Putamen (tissue), 1 donor: ENCODE results near the gene EHD3.

ENCODE experiments used
- DNase-seq: peaks from one replicate; pipeline ENCODE4 v3.0.0-alpha.2; 2016; ENCODE audit warnings: low spot score

Gene EHD3

GRCh38 chr2:31213601-31214443 is 20.1 kb upstream of the EHD3 start:
- DNase-seq: no peak

GRCh38 chr2:31214444-31214915 is 19.5 kb upstream of the EHD3 start:
- DNase-seq: no peak

DNA sequence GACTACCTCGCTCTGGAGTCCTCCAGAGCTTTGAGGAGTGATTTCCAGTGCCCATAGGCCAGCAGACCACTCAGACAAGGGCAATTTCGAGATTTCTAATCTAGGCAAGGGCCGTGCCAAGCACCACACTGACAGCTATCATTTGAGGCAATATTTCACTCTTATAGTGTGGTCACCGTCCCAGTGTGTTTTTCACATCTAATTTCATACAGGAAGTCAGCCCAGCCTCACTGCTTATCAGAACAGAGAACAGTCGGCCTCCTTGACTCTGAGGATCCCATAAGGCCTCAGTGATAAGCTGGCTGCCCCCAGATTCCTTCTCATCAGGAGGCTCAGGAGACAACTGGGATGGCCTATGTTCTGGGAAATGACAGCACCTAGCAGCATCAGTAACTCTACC is 17.2 kb upstream of the EHD3 start:
- DNase-seq: no peak

DNA sequence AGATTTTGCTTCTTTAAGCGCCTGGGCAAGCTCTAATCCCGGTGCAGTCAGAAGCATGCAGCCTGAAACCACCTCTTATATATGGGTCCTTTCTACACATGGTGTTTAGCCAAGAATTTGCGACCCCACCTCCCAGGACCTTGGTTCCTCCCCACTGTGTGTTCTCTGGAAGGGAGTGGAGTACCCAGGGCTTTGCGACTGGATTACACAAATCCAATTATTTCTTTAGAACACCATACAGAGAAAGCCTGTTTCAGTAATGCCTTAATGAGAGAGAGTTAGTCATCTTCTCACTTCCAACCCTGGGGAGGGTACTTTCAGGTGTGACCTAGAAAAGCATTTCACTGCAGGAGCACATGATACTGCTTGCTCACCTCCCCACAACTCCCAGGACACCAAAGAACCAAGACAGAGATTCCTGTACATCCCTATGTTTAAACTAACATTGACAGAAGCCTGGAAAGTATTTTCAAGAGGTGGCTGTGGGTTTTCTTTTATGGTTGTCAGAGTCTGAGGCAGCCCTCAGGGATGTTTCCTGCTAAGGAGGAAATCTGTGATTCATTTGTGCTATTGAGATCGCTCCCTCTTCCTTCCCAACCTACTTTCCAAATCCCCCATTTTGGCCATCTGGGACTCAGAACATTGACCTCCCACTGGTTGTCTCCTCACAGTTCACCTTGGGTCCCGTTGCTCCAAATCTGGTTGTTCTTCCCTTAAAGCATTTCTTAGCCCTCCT is 16.3 kb upstream of the EHD3 start, which contains the start of gene CAPN14:
CAPN14 (minus strand) TSS at position 51 of the 736 bp plus-strand sequence. CDS start 12,068 bp downstream, outside the sequence.
- DNase-seq: no peak

DNA sequence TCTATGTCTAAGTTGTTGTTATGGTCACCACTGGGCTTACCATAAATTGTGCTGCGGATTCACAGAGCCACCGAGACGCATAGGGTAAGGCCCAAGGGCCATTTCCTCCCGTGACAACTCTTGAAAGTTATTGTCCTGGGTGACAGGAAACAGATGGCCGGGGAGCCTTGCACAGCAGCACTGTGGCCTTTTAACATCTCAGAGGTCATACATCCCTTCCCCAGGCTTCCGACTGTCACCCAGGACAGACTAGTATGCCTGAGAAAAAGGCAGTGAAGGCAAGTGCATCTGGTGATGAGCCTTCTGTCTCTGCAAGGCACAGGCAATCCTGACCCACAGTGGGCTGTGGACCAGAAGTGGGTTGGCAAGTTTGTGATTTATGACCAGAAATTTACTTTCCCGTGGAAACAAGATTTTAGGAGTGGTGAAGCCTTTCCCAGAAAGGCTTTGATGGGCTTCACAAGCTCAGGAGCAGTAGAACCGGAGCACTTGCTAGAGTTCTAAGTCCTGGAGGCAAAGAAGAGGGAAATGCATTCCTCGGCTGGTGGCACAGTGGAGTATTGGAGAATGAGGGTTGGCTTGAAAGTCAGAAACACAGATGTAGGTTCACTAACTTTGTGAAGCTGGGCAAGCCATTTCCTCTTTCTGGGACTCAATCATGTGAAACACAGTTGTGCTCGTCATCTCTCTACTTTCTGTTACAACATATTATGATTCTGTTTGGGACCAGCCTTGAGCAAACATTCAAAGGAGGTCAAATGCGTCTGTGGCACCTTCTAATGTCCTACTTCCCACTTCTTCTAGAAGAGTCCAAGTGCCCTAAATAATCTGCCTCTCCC is 14.6 kb upstream of the EHD3 start:
- DNase-seq: no peak

- no peak for DNase-seq
Observed at GRCh38 chr2:31221544-31221943, 12.4 kb upstream of the EHD3 start.

DNA sequence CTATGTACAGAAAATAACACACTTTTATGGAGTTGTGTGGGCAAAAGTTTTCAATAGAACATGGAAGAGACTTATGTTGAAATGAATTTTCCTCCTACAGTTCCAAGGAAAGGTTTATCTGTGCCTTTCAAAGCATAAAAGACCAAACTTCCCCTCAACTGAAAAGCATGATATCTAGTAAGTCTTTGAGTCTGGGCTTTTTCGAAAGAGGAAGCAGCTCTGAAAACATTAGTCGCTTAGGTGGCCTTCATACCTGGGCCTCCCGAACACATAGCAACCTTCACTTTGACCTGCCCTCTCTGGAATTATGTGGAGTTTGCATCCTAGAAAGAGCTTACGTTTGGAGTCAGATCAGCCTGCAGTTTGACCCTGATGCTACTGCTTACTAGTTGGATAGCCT is 11.9 kb upstream of the EHD3 start:
- DNase-seq: no peak

DNA sequence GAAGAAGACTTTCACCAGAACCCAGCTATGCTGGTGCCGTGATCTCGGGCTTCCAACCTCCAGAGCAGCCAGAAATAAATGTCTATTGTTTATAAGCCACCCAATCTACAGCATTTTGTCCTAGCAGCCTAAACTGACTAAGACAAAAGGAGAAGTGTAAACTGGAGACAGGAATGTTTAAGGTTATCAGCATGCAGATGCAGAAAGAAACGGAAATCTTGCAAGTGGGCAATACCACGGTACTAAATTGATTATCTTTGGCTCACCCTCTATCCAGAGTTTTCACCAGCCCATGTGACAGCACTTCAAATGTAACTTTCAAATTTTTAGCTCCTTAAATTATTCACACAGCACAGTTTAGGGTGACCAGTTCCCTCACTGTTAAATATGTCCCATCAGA is 10.9 kb upstream of the EHD3 start:
- DNase-seq: no peak

- no peak for DNase-seq
Observed at GRCh38 chr2:31223749-31224148, 10.2 kb upstream of the EHD3 start.

- DNase-seq: no peak
Observed at GRCh38 chr2:31226266-31226665, 7.7 kb upstream of the EHD3 start.

- DNase-seq: no peak
Observed at GRCh38 chr2:31227110-31227509, 6.8 kb upstream of the EHD3 start.

GRCh38 chr2:31227711-31228125 is 6.2 kb upstream of the EHD3 start:
- no peak for DNase-seq

DNA sequence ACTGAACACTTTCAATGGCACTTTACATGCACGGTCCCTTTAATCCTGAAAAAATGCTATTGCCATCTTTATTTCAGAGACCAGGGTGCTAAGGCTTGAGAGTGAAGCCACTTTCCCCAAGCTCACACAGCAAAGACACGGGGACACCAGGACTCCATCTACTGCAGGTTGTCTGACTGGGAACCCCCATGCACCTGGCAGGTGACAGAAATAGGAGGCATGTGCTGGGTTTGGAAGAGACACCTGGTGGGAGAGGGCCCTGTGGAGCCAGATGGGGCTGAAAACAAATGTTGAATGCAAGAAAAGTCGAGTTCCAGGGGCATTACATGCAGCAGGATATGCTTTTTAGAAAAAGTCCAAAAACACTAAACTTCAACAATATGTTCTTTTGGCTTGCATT is 5.2 kb upstream of the EHD3 start:
- DNase-seq: no peak

- DNase-seq: no peak
Observed at GRCh38 chr2:31230751-31231150, 3.2 kb upstream of the EHD3 start.

DNA sequence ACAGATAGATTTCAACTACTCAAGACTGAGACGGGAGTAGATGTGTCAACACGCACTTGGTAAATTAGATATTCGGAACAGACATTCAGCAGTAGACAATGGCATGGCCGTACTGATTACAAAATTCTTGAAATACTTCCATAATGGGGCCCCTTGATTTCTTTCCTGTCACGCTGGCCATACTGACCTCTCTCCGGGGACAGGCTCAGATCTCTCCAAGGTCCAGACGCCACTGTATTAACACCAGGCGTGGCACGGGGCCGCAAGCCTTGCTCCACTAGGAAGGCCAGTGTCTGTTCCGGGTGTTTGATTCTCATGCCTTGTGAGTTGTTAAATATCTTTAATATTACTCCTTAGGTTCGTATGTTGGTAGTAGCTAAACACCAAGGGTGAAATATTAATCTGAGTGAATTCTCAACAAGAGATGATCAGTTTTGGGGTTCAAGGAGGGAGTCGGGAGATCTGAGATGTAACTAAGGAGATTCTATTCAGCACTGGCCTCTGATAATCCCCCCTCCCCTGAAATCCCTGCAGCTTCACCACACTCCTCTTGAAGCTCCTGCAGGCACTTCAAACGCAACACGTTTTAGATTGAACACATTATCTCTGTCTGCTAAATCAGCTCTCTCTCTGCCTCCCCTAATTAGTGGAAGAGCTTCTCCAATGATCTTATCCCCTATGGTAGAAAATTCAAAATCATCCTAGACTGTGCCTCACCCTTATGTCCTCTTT is 2.2 kb upstream of the EHD3 start:
- no peak for DNase-seq

GRCh38 chr2:31232586-31232985 is 1.4 kb upstream of the EHD3 start:
- no peak for DNase-seq

GRCh38 chr2:31233231-31233630 is 721 bp upstream of the EHD3 start:
- DNase-seq: no peak

DNA sequence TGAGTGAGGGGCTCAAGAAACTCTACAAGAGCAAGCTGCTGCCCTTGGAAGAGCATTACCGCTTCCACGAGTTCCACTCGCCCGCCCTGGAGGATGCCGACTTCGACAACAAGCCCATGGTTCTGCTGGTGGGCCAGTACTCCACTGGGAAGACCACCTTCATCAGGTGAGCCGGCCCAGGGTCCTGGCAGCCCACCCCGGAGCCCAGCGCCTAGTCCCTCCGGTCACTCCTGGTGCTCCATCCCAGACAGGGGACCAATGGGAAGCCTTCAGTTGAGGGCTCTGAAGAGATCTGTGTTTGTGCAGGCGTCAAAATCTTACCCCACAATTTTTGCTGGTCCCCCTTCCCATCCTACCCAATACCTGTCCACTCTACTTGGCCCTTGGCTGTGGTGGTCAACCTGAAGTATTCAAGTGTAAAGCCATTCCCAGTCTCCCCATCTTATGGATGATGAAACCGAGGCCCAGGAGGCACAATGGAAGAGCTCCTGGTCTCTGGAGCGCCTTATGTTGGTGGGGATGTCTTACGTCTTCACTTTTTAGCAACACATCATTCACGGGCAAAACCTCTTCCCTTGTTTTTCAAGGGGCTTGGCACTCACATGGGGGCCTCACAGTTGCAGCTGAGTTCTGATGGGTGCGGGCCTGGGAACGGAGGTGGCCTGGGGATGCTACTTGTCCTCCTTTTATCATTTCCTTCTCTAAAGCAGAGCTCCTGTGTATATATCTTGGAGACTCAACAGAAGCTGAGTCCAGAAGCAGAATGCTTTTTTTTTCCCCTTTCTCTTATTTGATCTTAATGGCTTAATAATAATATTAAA is 941 bp downstream of the EHD3 start:
- DNase-seq: no peak

DNA sequence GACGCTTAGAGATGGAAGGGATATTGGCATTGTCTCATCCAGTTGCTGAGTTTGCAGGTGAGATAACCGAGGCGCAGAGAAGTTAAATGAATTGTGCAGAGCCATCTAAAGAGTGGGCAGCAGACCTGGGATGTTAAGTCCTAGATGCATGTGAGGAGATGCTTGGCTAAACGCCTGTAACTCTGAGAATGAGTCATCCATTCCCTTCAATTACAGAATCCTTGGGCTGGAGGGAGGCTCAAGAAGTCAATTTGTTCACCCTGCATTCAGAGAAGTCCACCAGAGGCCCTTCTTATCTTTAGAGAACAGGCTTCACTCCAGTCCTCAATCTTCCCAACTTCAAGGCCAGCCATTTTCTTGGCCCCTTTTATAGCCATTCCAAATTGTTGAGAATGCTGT is 1.6 kb downstream of the EHD3 start:
- no peak for DNase-seq

DNA sequence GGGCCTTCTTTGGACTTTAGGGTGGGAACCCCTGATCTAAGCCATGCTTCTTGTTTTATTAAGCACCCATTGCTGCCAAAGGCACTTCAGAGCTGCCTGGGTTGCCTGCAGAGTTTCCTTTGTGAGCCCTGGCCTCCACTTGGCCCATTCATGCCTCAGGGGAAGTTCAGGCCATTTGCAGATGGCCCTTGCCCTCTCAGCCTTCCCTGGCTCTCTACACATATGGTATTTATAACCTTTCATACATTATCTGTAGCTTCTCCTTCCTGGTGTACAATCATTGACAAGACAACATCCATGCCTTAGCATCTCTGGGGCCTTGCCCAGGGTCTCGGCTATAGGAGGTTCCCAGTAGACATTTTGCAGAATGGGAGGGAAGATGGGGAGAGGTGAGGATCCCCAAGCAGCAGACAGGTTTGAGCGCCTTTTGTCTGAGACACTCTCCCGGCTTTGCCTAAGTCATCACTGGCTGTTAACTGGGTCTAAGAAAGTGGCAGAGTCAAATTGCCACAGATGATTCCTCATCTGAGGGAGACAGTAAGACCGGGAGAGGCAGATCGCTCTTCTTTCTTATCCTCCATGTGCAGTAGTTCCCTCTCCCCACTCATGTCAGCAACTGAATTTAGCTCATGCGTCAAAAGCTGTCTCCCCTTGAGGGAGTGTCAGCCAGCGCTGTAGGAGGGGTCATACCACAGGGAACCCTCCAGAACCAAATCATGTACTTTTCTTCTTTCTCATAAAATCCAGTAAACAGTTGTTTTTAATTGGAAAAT is 2.7 kb downstream of the EHD3 start:
- DNase-seq: no peak
